H9 (cell line): ENCODE results near the gene ARMC5. TPM values are rescaled to one million over a fixed set of nuclear protein-coding genes. Genes with fewer than 3 reads are reported as not detected.

ENCODE experiments used
- DNase-seq: peaks from one replicate; pipeline ENCODE4 v3.0.0-alpha.2; 2017
- H2AFZ ChIP-seq: one replicate; pipeline ENCODE4 v1.6.1; 2013; ENCODE audit warnings: mild to moderate bottlenecking, low read length, control low read depth, moderate library complexity
- H2AK5ac ChIP-seq: 2 replicates; pipeline ENCODE4 v1.6.1; 2013; ENCODE audit warnings: low read length, control low read depth, mixed read lengths; ENCODE audit not compliant: insufficient read length
- H2BK120ac ChIP-seq: one replicate; pipeline ENCODE4 v1.6.1; 2013; ENCODE audit warnings: low read depth, mild to moderate bottlenecking, low read length, control low read depth, inconsistent platforms; ENCODE audit not compliant: poor library complexity, severe bottlenecking
- H2BK12ac ChIP-seq: 2 replicates; pipeline ENCODE4 v1.6.1; 2013; ENCODE audit warnings: low read length, control low read depth, mixed read lengths, low read depth; ENCODE audit not compliant: insufficient read length
- H2BK15ac ChIP-seq: 2 replicates; pipeline ENCODE4 v1.6.1; 2013; ENCODE audit warnings: low read depth, low read length, control low read depth
- H2BK20ac ChIP-seq: one replicate; pipeline ENCODE4 v1.6.1; 2013; ENCODE audit warnings: low read depth, mild to moderate bottlenecking, low read length, control low read depth, inconsistent platforms; ENCODE audit not compliant: poor library complexity, severe bottlenecking
- H2BK5ac ChIP-seq: 2 replicates; pipeline ENCODE4 v1.6.1; 2013; ENCODE audit warnings: low read length, control low read depth, mixed read lengths; ENCODE audit not compliant: insufficient read length
- H3K14ac ChIP-seq: 2 replicates; pipeline ENCODE4 v1.6.1; 2013; ENCODE audit warnings: low read length, control low read depth; ENCODE audit not compliant: insufficient read depth
- H3K18ac ChIP-seq: 2 replicates; pipeline ENCODE4 v1.6.1; 2013; ENCODE audit warnings: low read depth, mild to moderate bottlenecking, mixed read lengths, low read length, control low read depth; ENCODE audit not compliant: insufficient read length
- H3K23ac ChIP-seq: 2 replicates; pipeline ENCODE4 v1.6.1; 2013; ENCODE audit warnings: low read length, control low read depth, mixed read lengths, low read depth; ENCODE audit not compliant: insufficient read length
- H3K23me2 ChIP-seq: 2 replicates; pipeline ENCODE4 v1.6.1; 2013; ENCODE audit warnings: low read depth, mild to moderate bottlenecking, mixed read lengths, low read length, control low read depth; ENCODE audit not compliant: insufficient read length, poor library complexity, severe bottlenecking
- H3K27ac ChIP-seq: 2 replicates; pipeline ENCODE4 v1.5.1; 2013; ENCODE audit warnings: low read length, control low read depth, mixed read lengths, low read depth; ENCODE audit not compliant: insufficient read length
- H3K27me3 ChIP-seq: 2 replicates; pipeline ENCODE4 v1.6.1; 2013; ENCODE audit warnings: low read length, control low read depth, inconsistent platforms; ENCODE audit not compliant: insufficient read depth
- H3K4ac ChIP-seq: 2 replicates; pipeline ENCODE4 v1.6.1; 2013; ENCODE audit warnings: low read depth, mild to moderate bottlenecking, control low read depth, inconsistent platforms, low read length, moderate library complexity
- H3K4me1 ChIP-seq: 2 replicates; pipeline ENCODE4 v1.6.1; 2013; ENCODE audit warnings: low read length, control low read depth, inconsistent platforms; ENCODE audit not compliant: insufficient read depth
- H3K4me2 ChIP-seq: 2 replicates; pipeline ENCODE4 v1.6.1; 2013; ENCODE audit warnings: low read length, control low read depth, mixed read lengths; ENCODE audit not compliant: insufficient read length, insufficient read depth
- H3K56ac ChIP-seq: 2 replicates; pipeline ENCODE4 v1.6.1; 2013; ENCODE audit warnings: low read depth, mild to moderate bottlenecking, mixed read lengths, low read length, control low read depth; ENCODE audit not compliant: insufficient read length
- H3K79me1 ChIP-seq: 2 replicates; pipeline ENCODE4 v1.6.1; 2013; ENCODE audit warnings: low read depth, mild to moderate bottlenecking, moderate library complexity, low read length, control low read depth, inconsistent platforms; ENCODE audit not compliant: insufficient read depth, poor library complexity, severe bottlenecking
- H3K79me2 ChIP-seq: 2 replicates; pipeline ENCODE4 v1.6.1; 2013; ENCODE audit warnings: low read length, control low read depth, inconsistent platforms; ENCODE audit not compliant: insufficient read depth
- H3K9ac ChIP-seq: 2 replicates; pipeline ENCODE4 v1.6.1; 2013; ENCODE audit warnings: low read length, control low read depth, mixed read lengths; ENCODE audit not compliant: insufficient read length; ENCODE audit errors: extremely low read depth
- H3K9me3 ChIP-seq: one replicate; pipeline ENCODE4 v1.6.1; 2013; ENCODE audit warnings: low read depth, low read length, inconsistent platforms; ENCODE audit not compliant: control insufficient read depth
- H3T11ph ChIP-seq: one replicate; pipeline ENCODE4 v1.6.1; 2013; ENCODE audit warnings: mild to moderate bottlenecking, low read length, control low read depth, inconsistent platforms
- H4K20me1 ChIP-seq: one replicate; pipeline ENCODE4 v1.6.1; 2013; ENCODE audit not compliant: control insufficient read depth, insufficient read length, insufficient read depth
- H4K5ac ChIP-seq: 2 replicates; pipeline ENCODE4 v1.6.1; 2013; ENCODE audit warnings: low read depth, mild to moderate bottlenecking, mixed read lengths, low read length, control low read depth; ENCODE audit not compliant: insufficient read length
- H4K8ac ChIP-seq: replicated peaks from 2 replicates; pipeline ENCODE4 v1.6.1; 2013; ENCODE audit warnings: low read length, control low read depth, mixed read lengths, low read depth; ENCODE audit not compliant: insufficient read length
- H4K91ac ChIP-seq: 2 replicates; pipeline ENCODE4 v1.6.1; 2013; ENCODE audit warnings: low read depth, mild to moderate bottlenecking, moderate library complexity, mixed read lengths, low read length, control low read depth; ENCODE audit not compliant: insufficient read length
- H3K27ac Mint-ChIP-seq, 3 experiments: 2 replicates in 2 of 3; 3 replicates in 1 of 3; pipeline ENCODE4 v1.8.0; 2020 to 2021; ENCODE audit warnings: mixed read lengths in 3 of 3, mild to moderate bottlenecking in 1 of 3, moderate library complexity in 1 of 3
- H3K27me3 Mint-ChIP-seq: 2 replicates; pipeline ENCODE4 v1.8.0; 2021; ENCODE audit warnings: low read depth, mild to moderate bottlenecking, moderate library complexity, mixed read lengths
- H3K36me3 Mint-ChIP-seq, 3 experiments: 2 replicates in 2 of 3; 3 replicates in 1 of 3; pipeline ENCODE4 v1.8.0; 2020 to 2021; ENCODE audit warnings: low read depth in 3 of 3, mixed read lengths in 3 of 3; ENCODE audit not compliant: insufficient read depth in 1 of 3
- H3K4me1 Mint-ChIP-seq, 2 experiments: 2 replicates each; pipeline ENCODE4 v1.8.0; 2020; ENCODE audit warnings: mixed read lengths in 2 of 2
- H3K4me3 Mint-ChIP-seq, 2 experiments: 2 replicates in 1 of 2; 3 replicates in 1 of 2; pipeline ENCODE4 v1.8.0; 2020 to 2021; ENCODE audit warnings: mild to moderate bottlenecking in 2 of 2, mixed read lengths in 2 of 2, moderate library complexity in 1 of 2
- H3K9me3 Mint-ChIP-seq, 2 experiments: 2 replicates in 1 of 2; 3 replicates in 1 of 2; pipeline ENCODE4 v1.8.0; 2020; ENCODE audit warnings: mild to moderate bottlenecking in 2 of 2, mixed read lengths in 2 of 2, moderate library complexity in 1 of 2
- WGBS: extraction: QIAGEN DNeasy Blood & Tissue Kit; methylation state at CpG from one replicate; pipeline ENCODE4 v1.1.7; 2013; ENCODE audit warnings: missing lambda C conversion rate, low lambda C conversion rate, mixed read lengths; ENCODE audit not compliant: insufficient read length; ENCODE audit errors: extremely low coverage; 5-methylcytosine and 5-hydroxymethylcytosine counted together
- total RNA-seq: library from RNA; stranded (reverse); gene quantifications from 2 replicates; pipeline ENCODE4 v1.2.1, GENCODE V29; 2021
- TF ChIP-seq, protein P1 (sequence below): fragments of 200-600 bp; sonication (generic); conservative IDR thresholded peaks from 3 replicates; pipeline ENCODE4 v1.8.0; 2021; ENCODE audit warnings: antibody characterized with exemption, mild to moderate bottlenecking

Gene ARMC5
- total RNA-seq, 1 experiment from 2014 or later, result 18.7 TPM

DNA sequence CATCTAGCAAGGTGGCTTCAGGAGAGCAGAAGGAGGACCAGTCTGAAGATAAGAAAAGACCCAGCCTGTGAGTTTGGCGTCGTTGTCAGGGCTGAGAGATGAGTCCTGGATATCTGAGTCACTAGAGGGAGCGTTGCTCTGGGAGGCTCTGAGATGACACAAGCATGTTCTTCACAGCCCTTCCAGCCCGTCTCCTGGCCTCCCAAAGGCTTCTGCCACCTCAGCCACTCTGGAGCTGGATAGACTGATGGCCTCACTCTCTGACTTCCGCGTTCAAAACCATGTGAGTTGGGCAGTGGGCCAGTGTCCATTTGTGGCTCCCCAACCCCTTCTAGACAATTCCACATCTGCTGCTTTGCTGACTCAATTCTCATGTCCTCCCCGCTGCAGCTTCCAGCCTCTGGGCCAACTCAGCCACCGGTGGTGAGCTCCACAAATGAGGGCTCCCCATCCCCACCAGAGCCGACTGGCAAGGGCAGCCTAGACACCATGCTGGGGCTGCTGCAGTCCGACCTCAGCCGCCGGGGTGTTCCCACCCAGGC, 14.9 kb downstream of the ARMC5 start:
- Histone ChIP-seq H4K91ac (no peak overlapping the region), H3K79me2 (no peaks in the 10 kb centered on the region), H3K27ac (no peak overlapping the region), H3K27me3 (peaks cover 1% of the 10 kb centered on the region; the same call in 1 of the 2 replicates), H3K56ac (no peak overlapping the region), H2BK120ac (no peak overlapping the region), H2BK5ac (no peak overlapping the region), H3K4me1 (peaks cover 3% of the 10 kb centered on the region; the same call in 1 of the 2 replicates), H3K4me2 (no peak overlapping the region), H3K4ac (no peak overlapping the region), H2AFZ (no peak overlapping the region), H2BK15ac (no peak overlapping the region), H3K9ac (no peak overlapping the region), H3K18ac (no peak overlapping the region), H4K20me1 (no peaks in the 10 kb centered on the region), H2BK20ac (no peak overlapping the region), H4K5ac (no peak overlapping the region), H3K23ac (no peak overlapping the region), H3K79me1 (no peaks in the 10 kb centered on the region), H3K14ac (no peak overlapping the region), H2AK5ac (no peak overlapping the region), H2BK12ac (no peak overlapping the region), H4K8ac (no peak overlapping the region), H3K23me2 (peaks cover 22% of the 10 kb centered on the region), H3K9me3 (no peaks in the 10 kb centered on the region), H3T11ph (no peak overlapping the region)
- Mint-ChIP-seq H3K4me3 (no peak overlapping the region), H3K27me3 (peaks cover 56% of the 10 kb centered on the region), H3K36me3 (peaks cover 0 to 14% (median 1%) of the 10 kb centered on the region in 3 experiments; a peak in 3 of 7 replicates), H3K9me3 (no peaks in the 10 kb centered on the region; a peak in 1 of 5 replicates), H3K27ac (no peak overlapping the region), H3K4me1 (peaks cover 21 to 26% of the 10 kb centered on the region in 2 experiments)
- TF ChIP-seq, protein P1, sequence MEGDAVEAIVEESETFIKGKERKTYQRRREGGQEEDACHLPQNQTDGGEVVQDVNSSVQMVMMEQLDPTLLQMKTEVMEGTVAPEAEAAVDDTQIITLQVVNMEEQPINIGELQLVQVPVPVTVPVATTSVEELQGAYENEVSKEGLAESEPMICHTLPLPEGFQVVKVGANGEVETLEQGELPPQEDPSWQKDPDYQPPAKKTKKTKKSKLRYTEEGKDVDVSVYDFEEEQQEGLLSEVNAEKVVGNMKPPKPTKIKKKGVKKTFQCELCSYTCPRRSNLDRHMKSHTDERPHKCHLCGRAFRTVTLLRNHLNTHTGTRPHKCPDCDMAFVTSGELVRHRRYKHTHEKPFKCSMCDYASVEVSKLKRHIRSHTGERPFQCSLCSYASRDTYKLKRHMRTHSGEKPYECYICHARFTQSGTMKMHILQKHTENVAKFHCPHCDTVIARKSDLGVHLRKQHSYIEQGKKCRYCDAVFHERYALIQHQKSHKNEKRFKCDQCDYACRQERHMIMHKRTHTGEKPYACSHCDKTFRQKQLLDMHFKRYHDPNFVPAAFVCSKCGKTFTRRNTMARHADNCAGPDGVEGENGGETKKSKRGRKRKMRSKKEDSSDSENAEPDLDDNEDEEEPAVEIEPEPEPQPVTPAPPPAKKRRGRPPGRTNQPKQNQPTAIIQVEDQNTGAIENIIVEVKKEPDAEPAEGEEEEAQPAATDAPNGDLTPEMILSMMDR, result no peak
- no CpG with 5 or more reads among the region's 12 CpGs for WGBS
- no peak for DNase-seq
